Measurements from ENCODE around the gene PRCD.
"Not testable (repeated sequence)": the region's sequence is repeated elsewhere in the genome, so short reads cannot be mapped to it uniquely, and the experiment has no call there.

Gene PRCD

DNA sequence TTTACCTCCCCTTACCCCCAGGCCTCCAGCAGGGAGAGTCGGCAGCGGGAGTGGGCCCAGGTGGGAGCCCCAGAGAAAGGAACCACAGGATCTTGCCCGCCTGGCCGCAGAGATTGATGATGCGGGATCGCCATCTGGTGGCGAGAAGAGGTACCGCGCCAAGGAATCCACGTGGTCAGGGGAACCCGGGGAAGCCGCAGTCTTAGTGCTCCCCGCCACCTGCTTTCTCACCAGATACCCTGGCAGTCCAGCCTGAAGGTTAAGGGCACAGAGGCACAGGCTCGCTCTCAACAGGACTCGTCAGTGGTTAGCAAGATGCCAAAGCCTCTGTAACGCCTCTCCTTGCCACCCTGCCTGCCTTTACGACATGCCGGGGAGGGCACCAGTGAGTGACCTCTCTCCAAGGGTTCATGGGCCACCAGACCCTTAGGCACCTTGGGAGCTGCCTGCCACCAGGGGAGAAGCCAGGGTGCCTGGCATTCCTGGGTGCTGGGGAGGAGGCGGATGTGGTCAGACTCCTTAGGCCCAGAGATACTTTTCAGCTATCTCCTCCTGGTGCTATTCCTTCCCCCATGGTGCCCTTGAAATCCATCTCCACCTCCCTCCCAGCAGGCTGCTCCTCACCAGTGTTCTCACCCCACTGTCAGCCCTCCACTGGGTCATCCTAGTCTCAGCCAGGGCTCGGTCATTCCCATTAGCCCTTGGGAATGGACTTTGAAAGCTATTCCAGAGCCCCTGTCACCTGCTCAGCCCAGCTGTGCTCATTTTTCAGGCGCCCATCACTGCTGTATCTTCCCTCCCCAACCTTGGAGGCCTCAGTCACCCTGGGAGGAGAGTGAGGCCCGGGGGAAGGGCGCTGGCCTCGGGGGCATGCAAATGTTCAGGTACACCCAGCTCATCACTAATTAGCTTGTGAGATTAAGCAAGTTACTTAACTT, 33.2 kb upstream of the PRCD start:
- DNase-seq, result peak; percentile 18

GRCh38 chr17:76508472-76509063, 31.3 kb upstream of the PRCD start:
- not testable (repeated sequence) for DNase-seq

DNA sequence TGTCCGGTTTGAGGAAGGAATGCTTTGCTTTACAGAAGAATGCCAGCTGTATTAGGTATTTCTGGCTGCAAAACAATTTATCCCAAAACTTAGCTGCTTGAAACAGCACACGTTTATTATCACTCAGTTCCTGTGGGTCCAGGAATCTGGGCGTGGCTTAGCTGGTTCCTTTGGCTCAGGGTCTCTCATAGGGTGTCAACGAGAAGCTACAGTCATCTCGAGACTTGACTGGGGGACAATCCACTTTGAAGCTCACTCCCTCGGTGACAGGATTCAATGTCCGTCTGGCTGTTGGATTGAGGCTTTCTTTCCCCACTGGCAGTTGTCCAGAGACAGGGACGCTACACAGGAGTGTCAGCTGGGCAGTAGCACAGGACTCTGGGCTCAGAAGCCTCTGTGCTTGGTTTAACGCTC, 29.0 kb upstream of the PRCD start:
- no peak for DNase-seq

DNA sequence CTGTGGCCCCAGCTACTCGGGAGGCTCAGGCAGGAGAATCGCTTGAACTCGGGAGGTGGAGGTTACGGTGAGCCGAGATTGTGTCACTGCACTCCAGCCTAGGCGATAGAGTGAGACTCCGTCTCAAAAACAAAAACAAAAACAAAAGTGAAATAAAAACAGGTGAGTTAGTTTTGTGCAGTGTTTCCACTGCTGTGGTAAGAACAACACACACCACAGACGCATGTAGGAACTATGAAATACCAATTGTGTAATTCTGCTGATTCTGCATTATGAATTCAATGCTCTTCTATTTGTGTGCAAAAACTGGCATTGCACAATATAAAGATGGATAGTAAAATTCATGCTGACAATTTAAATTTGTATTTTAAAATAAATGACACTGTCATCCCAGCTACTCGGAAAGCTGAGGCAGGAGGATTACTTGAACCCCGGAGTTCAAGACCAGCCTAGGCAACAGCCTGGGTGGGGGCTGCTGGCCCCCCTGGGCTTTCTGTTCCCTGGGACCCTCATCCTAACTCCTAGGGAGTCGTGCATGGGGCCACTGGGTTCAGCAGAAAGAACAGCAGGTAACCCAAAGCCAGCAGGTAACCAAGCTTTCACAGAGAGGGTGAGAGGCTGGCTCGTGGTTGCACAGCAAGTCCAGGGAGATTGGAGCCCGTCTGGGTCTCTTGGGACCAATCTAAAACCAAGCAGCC, 28.0 kb upstream of the PRCD start:
- no peak for DNase-seq

GRCh38 chr17:76512366-76513305, 27.2 kb upstream of the PRCD start:
- no peak for DNase-seq

DNA sequence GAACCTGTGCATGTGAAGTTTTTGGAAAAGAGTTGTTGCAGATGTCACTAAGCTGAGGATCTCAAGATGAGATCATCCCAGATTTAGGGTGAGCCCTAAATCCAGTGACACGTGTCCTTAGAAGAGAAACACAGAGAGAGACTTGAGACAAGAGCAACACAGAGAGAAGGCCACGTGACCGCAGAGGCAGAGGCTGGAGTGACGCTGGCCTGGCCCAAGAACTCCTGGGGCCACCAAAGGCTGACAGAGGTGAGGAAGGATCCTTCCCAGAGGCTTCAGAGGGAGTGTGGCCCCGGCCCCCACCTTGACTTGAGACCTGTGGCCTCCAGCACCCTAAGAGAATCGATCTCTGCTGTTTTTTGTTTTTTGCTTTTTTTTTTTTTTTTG, 26.5 kb upstream of the PRCD start:
- no peak for DNase-seq

DNA sequence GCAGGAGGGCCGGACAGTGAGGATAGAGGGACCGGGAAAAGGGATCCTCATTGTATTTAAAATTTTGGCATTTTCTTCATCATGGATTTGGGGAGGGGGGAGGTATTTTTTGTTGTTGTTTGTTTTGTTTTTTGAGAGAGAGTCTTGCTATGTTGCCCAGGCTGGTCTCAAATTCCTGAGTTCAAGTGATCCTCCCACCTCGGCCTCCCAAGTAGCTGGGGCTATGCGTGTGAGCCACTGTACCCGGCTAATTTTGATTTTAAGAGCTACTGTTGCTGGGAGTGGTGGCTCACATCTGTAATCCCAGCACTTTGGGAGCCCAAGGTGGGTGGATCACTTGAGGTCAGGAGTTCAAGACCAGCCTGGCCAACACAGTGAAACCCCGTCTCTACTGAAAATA, 25.5 kb upstream of the PRCD start:
- not testable (repeated sequence) for DNase-seq

DNA sequence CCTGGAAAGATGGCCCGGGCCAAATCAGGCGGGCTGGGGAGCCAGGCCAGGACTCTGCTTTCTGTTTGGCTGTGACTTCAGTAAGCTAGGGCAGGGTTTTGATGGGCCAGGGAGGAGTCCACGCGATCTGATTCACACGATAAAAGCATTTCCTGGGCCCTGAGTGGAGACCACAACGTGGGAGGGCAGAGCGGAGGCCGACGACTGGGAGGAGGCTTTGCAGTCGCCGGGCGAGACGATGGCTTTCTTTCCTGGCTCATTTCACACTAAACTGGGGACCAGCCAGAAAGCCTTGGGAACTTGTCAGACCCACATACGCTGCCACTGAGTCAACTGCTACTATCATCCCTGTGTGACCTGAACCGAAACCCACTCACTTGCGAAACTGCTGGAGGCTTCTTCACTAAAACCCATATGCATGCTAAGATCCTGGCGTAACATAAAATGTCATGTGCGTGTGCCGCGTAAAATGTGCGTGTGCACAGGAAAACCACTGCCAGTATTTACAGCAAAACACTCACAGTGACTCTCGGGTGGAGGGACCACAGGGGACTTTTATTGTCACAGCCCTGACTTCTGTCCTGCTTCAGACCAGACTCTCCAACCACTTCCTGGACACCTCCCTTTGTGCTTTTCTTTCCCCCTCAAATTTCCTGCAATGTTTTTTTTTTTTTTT, 24.4 kb upstream of the PRCD start:
- no peak for DNase-seq

- DNase-seq, result no peak
Measured at GRCh38 chr17:76517638-76518038, 22.2 kb upstream of the PRCD start.

DNA sequence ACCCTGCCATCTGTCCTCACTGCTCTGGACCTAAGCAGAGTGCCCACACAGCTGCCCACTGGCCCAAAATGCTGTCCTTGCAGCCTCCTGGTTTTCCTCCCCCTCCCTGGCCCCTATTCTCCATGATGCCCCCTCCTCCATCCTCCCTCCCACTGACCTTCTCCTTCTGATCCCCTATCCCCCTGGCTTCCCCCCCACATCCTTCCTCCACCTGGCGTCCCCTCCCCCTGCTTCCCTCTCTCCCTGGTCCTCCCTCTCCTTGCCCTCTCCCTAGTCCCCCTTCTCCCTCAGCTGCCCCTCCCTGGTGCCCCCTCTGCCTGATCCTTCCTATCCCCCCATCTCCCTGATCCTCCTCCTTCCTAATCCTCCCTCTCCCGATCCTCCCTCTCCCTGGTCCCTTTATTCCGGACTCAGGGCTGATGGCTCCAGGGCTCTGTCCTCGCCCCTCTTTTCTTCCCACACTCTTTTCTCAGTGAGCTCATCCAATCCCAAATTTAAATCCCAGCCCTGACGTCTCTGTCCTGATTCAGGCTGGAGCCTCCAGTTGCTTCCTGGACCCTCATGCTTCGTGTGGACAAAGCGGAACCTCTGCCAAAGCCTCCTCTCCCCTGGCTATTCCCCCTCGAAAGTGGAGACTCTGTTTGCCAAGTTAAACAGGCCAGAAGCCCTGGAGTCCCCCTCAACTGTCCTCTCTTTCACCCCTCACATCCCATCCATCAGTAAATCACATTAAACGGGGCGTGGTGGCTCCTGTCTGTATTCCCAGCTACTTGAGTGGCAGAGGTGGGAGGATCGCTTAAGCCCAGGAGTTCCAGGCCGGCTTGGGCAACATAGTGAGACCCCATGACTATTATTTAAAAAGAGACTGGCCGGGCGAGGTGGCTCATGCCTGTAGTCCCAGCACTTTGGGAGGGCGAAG, 20.5 kb upstream of the PRCD start:
- no peak for DNase-seq

DNA sequence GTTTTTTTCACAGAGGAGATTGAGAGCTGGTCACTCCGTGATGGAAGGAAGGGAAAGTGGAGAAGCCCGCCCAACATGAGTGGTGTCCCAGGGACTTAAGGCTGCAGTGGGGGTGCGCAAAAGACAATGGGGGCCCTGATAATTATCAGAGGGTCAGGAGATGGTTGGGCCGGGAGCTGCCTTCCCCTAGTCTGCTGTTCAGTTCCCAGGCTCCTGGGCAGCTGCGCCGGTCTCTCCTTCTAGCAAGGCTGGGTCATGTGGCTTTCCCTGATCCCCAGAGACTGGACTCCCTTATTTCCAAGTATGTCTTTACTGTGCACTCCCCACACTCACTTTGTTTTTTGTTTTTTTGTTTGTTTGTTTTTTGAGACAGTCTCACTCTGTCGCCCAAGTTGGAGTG, 18.6 kb upstream of the PRCD start:
- DNase-seq, result no peak

GRCh38 chr17:76521683-76522082, 18.2 kb upstream of the PRCD start:
- not testable (repeated sequence) for DNase-seq

GRCh38 chr17:76523084-76524037, 16.5 kb upstream of the PRCD start:
- peak; percentile 31 for DNase-seq

DNA sequence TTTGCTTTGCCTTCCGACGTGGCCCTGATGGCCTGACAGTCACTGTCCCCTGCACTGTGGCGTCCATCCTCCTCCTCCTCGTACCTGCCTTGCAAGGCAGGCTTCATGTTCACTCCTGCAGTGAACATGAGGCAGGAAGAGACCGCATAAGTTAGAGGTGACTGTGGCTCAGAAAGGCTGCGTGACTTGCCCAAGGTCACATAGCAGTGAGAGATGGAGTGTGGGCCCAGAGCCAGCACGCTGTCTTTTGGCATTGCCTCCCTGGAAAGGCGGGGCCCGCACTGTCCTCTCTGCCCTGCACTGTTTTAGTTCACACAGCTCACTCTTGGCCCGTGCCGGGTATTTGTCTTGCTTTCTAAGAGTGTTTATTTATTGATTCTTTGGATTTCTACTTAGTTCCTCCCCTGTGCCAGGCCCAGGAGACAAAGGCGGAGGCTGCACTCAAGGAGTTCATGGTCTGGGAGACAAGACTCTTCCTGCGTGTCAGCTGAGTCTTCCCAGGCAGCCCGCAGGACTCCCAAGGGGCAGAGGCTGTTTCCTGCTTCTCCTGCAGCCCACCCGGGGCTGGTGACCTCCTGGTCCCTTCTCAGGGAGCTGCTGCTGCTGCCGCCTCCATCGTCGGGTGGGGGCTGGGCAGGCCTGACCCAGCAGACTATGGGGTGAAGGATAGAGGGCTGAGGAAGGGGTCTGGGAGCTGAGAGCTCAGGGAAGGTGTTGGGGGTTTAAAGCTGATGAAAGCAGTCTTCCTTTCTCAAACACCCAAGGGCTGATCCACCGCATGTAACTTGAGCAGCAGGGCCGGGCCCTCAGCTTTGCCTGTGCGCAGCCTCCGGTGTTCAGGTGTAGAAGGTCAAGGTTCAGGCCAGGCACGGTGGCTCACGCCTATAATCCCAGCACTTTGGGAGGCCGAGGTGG, 15.0 kb upstream of the PRCD start:
- no peak for DNase-seq

DNA sequence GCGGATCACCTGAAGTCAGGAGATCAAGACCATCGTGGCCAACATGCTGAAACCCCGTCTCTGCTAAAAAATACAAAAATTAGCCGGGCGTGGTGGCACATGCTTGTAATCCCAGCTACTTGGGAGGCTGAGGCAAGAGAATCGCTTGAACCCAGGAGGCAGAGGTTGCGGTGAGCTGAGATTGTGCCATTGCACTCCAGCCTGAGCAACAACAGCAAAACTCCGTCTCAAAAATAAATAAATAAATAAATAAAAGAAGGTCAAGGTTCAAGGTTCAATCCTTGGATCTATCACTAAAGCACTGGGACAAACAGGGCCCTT, 14.4 kb upstream of the PRCD start:
- not testable (repeated sequence) for DNase-seq

DNA sequence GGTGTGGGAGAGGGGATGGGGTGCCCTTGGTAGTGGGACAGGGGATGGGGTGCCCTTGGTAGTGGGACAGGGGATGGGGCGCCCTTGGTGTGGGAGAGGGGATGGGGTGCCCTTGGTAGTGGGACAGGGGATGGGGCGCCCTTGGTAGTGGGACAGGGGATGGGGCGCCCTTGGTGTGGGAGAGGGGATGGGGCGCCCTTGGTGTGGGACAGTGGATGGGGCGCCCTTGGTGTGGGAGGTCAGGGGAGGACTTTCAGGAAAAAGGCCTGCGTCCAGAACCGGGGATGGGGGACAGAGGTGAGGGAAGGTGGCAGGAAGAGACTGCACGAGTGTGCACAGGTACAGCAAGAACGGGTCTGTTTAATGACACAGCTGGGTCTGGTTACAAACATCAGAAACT, 12.8 kb upstream of the PRCD start:
- not testable (repeated sequence) for DNase-seq

DNA sequence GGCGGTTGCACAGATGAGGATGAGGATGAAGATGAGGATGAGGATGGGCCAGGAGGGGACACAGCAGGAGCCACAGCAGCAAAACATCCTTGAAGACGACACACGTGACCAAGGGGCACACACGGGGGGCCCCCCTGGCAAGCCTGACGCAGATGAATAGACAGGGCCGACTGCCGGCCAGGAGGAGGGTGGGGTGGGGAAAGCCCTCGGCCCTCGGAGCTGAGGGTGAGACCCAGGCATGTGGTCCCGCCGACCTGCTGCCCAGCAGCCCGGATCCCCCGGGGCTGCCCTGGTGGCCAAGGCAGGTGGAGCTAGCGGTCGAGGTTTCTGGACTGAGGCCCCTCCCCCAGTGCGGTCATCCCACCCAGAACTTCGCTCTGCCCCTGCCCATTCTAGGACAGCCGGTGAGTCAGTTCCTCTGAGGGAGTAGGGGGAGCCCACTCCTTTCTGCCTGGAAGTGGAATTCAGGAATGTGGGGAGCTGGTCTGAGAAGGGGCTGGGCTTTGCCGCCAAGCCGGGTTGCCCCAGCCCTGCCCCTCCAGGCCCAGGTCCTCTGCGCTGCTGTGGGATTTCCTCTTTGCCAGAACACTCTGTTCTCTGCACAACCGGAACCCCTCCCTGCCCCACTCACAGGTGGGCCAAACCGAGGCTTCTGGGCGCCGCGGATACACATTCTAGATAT, 12.3 kb upstream of the PRCD start:
- DNase-seq, result no peak

- DNase-seq, result no peak
Measured at GRCh38 chr17:76528156-76528527, 11.7 kb upstream of the PRCD start.
